ENCODE results near the gene SAA1.

DNA sequence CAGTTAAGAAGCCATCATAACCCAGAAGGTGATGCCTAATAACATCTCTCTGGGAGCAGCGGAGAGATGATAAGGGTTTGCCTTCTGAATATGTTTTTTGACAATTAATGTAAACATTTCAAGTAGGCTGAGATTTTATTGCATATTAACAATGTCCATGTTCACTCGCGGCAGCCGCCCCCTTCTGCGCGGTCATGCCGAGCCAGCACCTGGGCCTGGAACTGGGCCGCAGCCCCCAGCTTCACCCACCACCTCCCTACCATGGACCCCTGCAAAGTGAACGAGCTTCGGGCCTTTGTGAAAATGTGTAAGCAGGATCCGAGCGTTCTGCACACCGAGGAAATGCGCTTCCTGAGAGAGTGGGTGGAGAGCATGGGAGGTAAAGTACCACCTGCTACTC, 4.3 kb upstream of the SAA1 start:
- TF ChIP-seq, protein P1, sequence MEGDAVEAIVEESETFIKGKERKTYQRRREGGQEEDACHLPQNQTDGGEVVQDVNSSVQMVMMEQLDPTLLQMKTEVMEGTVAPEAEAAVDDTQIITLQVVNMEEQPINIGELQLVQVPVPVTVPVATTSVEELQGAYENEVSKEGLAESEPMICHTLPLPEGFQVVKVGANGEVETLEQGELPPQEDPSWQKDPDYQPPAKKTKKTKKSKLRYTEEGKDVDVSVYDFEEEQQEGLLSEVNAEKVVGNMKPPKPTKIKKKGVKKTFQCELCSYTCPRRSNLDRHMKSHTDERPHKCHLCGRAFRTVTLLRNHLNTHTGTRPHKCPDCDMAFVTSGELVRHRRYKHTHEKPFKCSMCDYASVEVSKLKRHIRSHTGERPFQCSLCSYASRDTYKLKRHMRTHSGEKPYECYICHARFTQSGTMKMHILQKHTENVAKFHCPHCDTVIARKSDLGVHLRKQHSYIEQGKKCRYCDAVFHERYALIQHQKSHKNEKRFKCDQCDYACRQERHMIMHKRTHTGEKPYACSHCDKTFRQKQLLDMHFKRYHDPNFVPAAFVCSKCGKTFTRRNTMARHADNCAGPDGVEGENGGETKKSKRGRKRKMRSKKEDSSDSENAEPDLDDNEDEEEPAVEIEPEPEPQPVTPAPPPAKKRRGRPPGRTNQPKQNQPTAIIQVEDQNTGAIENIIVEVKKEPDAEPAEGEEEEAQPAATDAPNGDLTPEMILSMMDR (IDR thresholded peaks at IDR 0.05; ENCODE audit: extremely low read depth in 1 of 2, insufficient read depth in 1 of 2, low read depth in 1 of 2, low read length in 2 of 2) = no peak
- no peak for TF ChIP-seq POLR2A (IDR thresholded peaks at IDR 0.05; ENCODE audit: low read depth, low read length)
